A549 (cell line): ENCODE data around the gene CASTOR2. TPM values are rescaled to one million over a fixed set of nuclear protein-coding genes. Genes with fewer than 3 reads are reported as not detected.

Experiments
- ATAC-seq, 2 experiments: fragments of 200-7000 bp in 1 of 2; fragments of >200 bp in 1 of 2; cut with Nextera tagmentation in 1 of 2; cut with Tn5 transposase in 1 of 2; 3 replicates each; pipeline versions ENCODE4 v1.8.0 to v1.9.1; 2018 to 2020; ENCODE audit warnings: mild to moderate bottlenecking in 1 of 2, moderate library complexity in 1 of 2
- CTCF ChIA-PET: fragments of 300-600 bp; sonication (Branson Sonifier 250); formaldehyde crosslinking; extraction: SDS; loops from one replicate; lab custom pipeline; 2021; ENCODE audit warnings: antibody characterized with exemption, inconsistent platforms; lab: Yijun Ruan, JAX
- POLR2A ChIA-PET: fragments of 350-600 bp; formaldehyde crosslinking; extraction: SDS; loops from one replicate; lab custom pipeline; 2021; ENCODE audit warnings: antibody characterized with exemption, inconsistent platforms; lab: Yijun Ruan, JAX
- DNase-seq, 2 experiments: peaks; one replicate each; pipeline versions ENCODE4 v3.0.0 to v3.0.0-alpha.2; 2011 to 2016; ENCODE audit warnings: low read depth in 1 of 2, low spot score in 1 of 2
- FAIRE-seq: peaks from 2 replicates; lab custom pipeline; 2011; peaks lifted over from hg19 to GRCh38; lab: Jason Lieb, UNC
- H3K27ac ChIP-seq, 2 experiments: fragments of >200 bp; sonication (Bioruptor Twin); formaldehyde crosslinking; 3 replicates each; pipeline ENCODE4 v1.5.1; 2016 to 2017
- H3K4me1 ChIP-seq: fragments of >200 bp; sonication (Bioruptor Twin); formaldehyde crosslinking; 3 replicates; pipeline ENCODE4 v1.6.1; 2016
- H3K4me2 ChIP-seq: fragments of >200 bp; sonication (Bioruptor Twin); formaldehyde crosslinking; 3 replicates; pipeline ENCODE4 v1.6.1; 2016
- H3K4me3 ChIP-seq: fragments of >200 bp; sonication (Bioruptor Twin); formaldehyde crosslinking; 3 replicates; pipeline ENCODE4 v1.5.1; 2016
- H3K9me3 ChIP-seq: fragments of >200 bp; sonication (Bioruptor Twin); formaldehyde crosslinking; 3 replicates; pipeline ENCODE4 v1.6.1; 2016
- BHLHE40 ChIP-seq: IDR thresholded peaks from 2 replicates; pipeline ENCODE4 v1.6.1; 2012; ENCODE audit warnings: low read depth, low read length, inconsistent platforms
- CBX2 ChIP-seq: fragments of 200-600 bp; sonication (generic); IDR thresholded peaks from 2 replicates; pipeline ENCODE4 v1.6.1; 2016; ENCODE audit warnings: low read depth, mild to moderate bottlenecking, borderline replicate concordance
- CBX8 ChIP-seq: fragments of 200-600 bp; sonication (generic); IDR thresholded peaks from 2 replicates; pipeline ENCODE4 v1.6.1; 2016
- E2F6 ChIP-seq: IDR thresholded peaks from 2 replicates; pipeline ENCODE4 v1.6.1; 2012; ENCODE audit warnings: low read depth, borderline replicate concordance
- EHMT2 ChIP-seq: fragments of 200-600 bp; sonication (generic); IDR thresholded peaks from 2 replicates; pipeline ENCODE4 v1.6.1; 2016; ENCODE audit warnings: antibody characterized with exemption, low read depth, mild to moderate bottlenecking, moderate library complexity
- EP300 ChIP-seq, 2 experiments: fragments of >200 bp; sonication (Bioruptor Twin); formaldehyde crosslinking; IDR thresholded peaks; 2 replicates in 1 of 2; 3 replicates in 1 of 2; pipeline ENCODE4 v1.6.1; 2016 to 2017
- ESRRA ChIP-seq: fragments of 150-350 bp; IDR thresholded peaks from 2 replicates; pipeline ENCODE4 v1.6.1; 2014; ENCODE audit warnings: mild to moderate bottlenecking, low read length, borderline replicate concordance
- FOXS1 ChIP-seq: fragments of 250-450 bp; sonication (Bioruptor Pico); IDR thresholded peaks from 2 replicates; pipeline ENCODE4 v1.5.0; 2020; ENCODE audit warnings: mild to moderate bottlenecking, moderate library complexity
- GATA3 ChIP-seq: IDR thresholded peaks from 2 replicates; pipeline ENCODE4 v1.6.1; 2012; ENCODE audit warnings: borderline replicate concordance
- HMGXB4 ChIP-seq: fragments of 250-450 bp; sonication (Bioruptor Pico); IDR thresholded peaks from 2 replicates; pipeline ENCODE4 v1.5.0; 2021; ENCODE audit warnings: mild to moderate bottlenecking, moderate library complexity, borderline replicate concordance
- HOXA7 ChIP-seq: fragments of 250-450 bp; sonication (Bioruptor Pico); IDR thresholded peaks from 2 replicates; pipeline ENCODE4 v1.5.0; 2020; ENCODE audit warnings: mild to moderate bottlenecking, moderate library complexity
- JUN ChIP-seq, 2 experiments: fragments of >200 bp; sonication (Bioruptor Twin); formaldehyde crosslinking; IDR thresholded peaks; 2 replicates in 1 of 2; 3 replicates in 1 of 2; pipeline ENCODE4 v1.6.1; 2016 to 2017
- JUNB ChIP-seq: fragments of >200 bp; sonication (Bioruptor Twin); formaldehyde crosslinking; IDR thresholded peaks from 2 replicates; pipeline ENCODE4 v1.6.1; 2016
- KDM1A ChIP-seq: fragments of 200-600 bp; sonication (generic); IDR thresholded peaks from 2 replicates; pipeline ENCODE4 v1.6.1; 2016; ENCODE audit warnings: low read depth, mild to moderate bottlenecking
- MAFK ChIP-seq: fragments of 450-650 bp; IDR thresholded peaks from 2 replicates; pipeline ENCODE4 v1.6.1; 2014; ENCODE audit not compliant: partially characterized antibody
- MAX ChIP-seq: IDR thresholded peaks from 2 replicates; pipeline ENCODE4 v1.6.1; 2012
- MAZ ChIP-seq: fragments of 150-350 bp; IDR thresholded peaks from 2 replicates; pipeline ENCODE4 v1.6.1; 2014; ENCODE audit warnings: antibody characterized with exemption, low read depth, low read length, borderline replicate concordance
- MYC ChIP-seq: IDR thresholded peaks from 2 replicates; pipeline ENCODE4 v1.6.1; 2012; ENCODE audit warnings: mild to moderate bottlenecking, inconsistent platforms, low read length, improper control_type of control experiment, borderline replicate concordance
- PHF8 ChIP-seq: fragments of 200-600 bp; sonication (generic); IDR thresholded peaks from 2 replicates; pipeline ENCODE4 v1.6.1; 2016; ENCODE audit warnings: low read depth, mild to moderate bottlenecking, antibody characterized with exemption, moderate library complexity, borderline replicate concordance
- RAD21 ChIP-seq, 2 experiments: fragments of >200 bp in 1 of 2; sonication (Bioruptor Twin) in 1 of 2; formaldehyde crosslinking in 1 of 2; IDR thresholded peaks in 1 of 2; conservative IDR thresholded peaks in 1 of 2; 2 replicates in 1 of 2; 3 replicates in 1 of 2; pipeline ENCODE4 v1.6.1; 2012 to 2018; ENCODE audit warnings: inconsistent platforms in 1 of 2
- RARB ChIP-seq: fragments of 250-450 bp; sonication (Bioruptor Pico); IDR thresholded peaks from 2 replicates; pipeline ENCODE4 v1.8.0; 2021; ENCODE audit warnings: mild to moderate bottlenecking, moderate library complexity
- RNF2 ChIP-seq: fragments of 200-600 bp; sonication (generic); IDR thresholded peaks from 2 replicates; pipeline ENCODE4 v1.6.1; 2016; ENCODE audit warnings: low read depth, mild to moderate bottlenecking, antibody characterized with exemption, moderate library complexity, borderline replicate concordance
- SREBF2 ChIP-seq: fragments of 450-650 bp; IDR thresholded peaks from 2 replicates; pipeline ENCODE4 v1.6.1; 2014; ENCODE audit warnings: mild to moderate bottlenecking, moderate library complexity
- ZC3H11A ChIP-seq: fragments of 450-650 bp; IDR thresholded peaks from 2 replicates; pipeline ENCODE4 v1.6.1; 2014; ENCODE audit warnings: antibody characterized with exemption, mild to moderate bottlenecking
- ZFP36 ChIP-seq: fragments of 450-650 bp; IDR thresholded peaks from 2 replicates; pipeline ENCODE4 v1.6.1; 2014; ENCODE audit warnings: borderline replicate concordance; ENCODE audit not compliant: partially characterized antibody
- ZSCAN20 ChIP-seq: fragments of 250-450 bp; sonication (Bioruptor Pico); IDR thresholded peaks from 2 replicates; pipeline ENCODE4 v1.8.0; 2022; ENCODE audit warnings: mild to moderate bottlenecking, moderate library complexity
- WGBS: methylation state at CpG from one replicate; pipeline ENCODE4 v1.1.6; 2017; ENCODE audit errors: missing lambda C conversion rate; 5-methylcytosine and 5-hydroxymethylcytosine counted together
- polyA plus RNA-seq, 4 experiments: library from polyadenylated mRNA; depleted of rRNA in 3 of 4; stranded (reverse); fragments of >200 nt; fragmentation: RNase III in 1 of 4; extraction: RNeasy Plus Mini Kit Qiagen cat#74134 plus additional on column Dnase treatment in 1 of 4; gene quantifications; 2 replicates in 3 of 4; 3 replicates in 1 of 4; pipeline ENCODE4 v1.2.3, GENCODE V29; 2011 to 2017

Gene CASTOR2
- polyA plus RNA-seq, 2 of the 4 experiments (the other 2 are of a cell fraction): 5.2 to 6.0 TPM

- POLR2A ChIA-PET: no interaction called here
- TF ChIP-seq ZFP36: peak; percentile 88
- no peak for TF ChIP-seq SREBF2
- no peak for TF ChIP-seq ZSCAN20
- TF ChIP-seq, all 56 proteins: peak for 1
- Histone ChIP-seq H3K4me1 (no peaks in the 10 kb centered on the region), H3K4me3 (no peak overlapping the region), H3K9me3 (no peaks in the 10 kb centered on the region), H3K4me2 (no peak overlapping the region), H3K27ac (no peak overlapping the region)
- CTCF ChIA-PET: no interaction called here
- ATAC-seq (no peak), DNase-seq (no peak), FAIRE-seq (no peak)
- 97% methylated on average over 2 of the region's 2 CpGs for WGBS
Observed at GRCh38 chr7:75010036-75010435, 45.5 kb downstream of the CASTOR2 start.

- TF ChIP-seq RAD21 (conservative IDR thresholded peaks at IDR 0.05 in 1 of 2, IDR thresholded peaks at IDR 0.05 in 1 of 2) (no peak), E2F6 (no peak), ESRRA (no peak), JUNB (no peak), CBX8 (no peak), JUN (IDR thresholded peaks at IDR 0.05) (no peak), ZSCAN20 (no peak), HOXA7 (CRISPR knock-in tag) (no peak), MAFK (no peak), KDM1A (no peak)
- no peak overlapping the region for H3K27ac ChIP-seq
- H3K4me1 ChIP-seq: no peaks in the 10 kb centered on the region
- ChIA-PET CTCF (interaction anchor here (1.2 kb wide), 1 partner anchor 11 kb away, joined by 3 read pairs; no protein-coding TSS in a partner anchor), POLR2A (no interaction called here)
- ATAC-seq (no peak), FAIRE-seq (no peak), DNase-seq (no peak)
- WGBS: 92% methylated on average over 18 of the region's 18 CpGs
- H3K4me2 ChIP-seq: no peak overlapping the region
- no peak overlapping the region for H3K4me3 ChIP-seq
- no peaks in the 10 kb centered on the region for H3K9me3 ChIP-seq
Observed at GRCh38 chr7:75017832-75018231, 53.3 kb downstream of the CASTOR2 start.

GRCh38 chr7:75018570-75019364 lies 54.3 kb downstream of the CASTOR2 start:
- Histone ChIP-seq H3K4me3 (no peak overlapping the region), H3K4me1 (no peaks in the 10 kb centered on the region), H3K27ac (no peak overlapping the region), H3K4me2 (no peak overlapping the region), H3K9me3 (no peaks in the 10 kb centered on the region)
- POLR2A ChIA-PET: no interaction called here
- FAIRE-seq (no peak), ATAC-seq (no peak), DNase-seq (no peak)
- 92% methylated on average over 10 of the region's 12 CpGs for WGBS
- TF ChIP-seq RNF2 (no peak), RARB (CRISPR knock-in tag) (no peak), FOXS1 (CRISPR knock-in tag) (no peak), MAX (no peak), CBX2 (no peak), PHF8 (no peak), EHMT2 (no peak), GATA3 (no peak), ZSCAN20 (no peak), BHLHE40 (no peak), HOXA7 (CRISPR knock-in tag) (no peak), EP300 (IDR thresholded peaks at IDR 0.05) (no peak), MAZ (no peak), MYC (no peak), HMGXB4 (CRISPR knock-in tag) (no peak), ZC3H11A (no peak)
- CTCF ChIA-PET: interaction anchor here (1.2 kb wide), 1 partner anchor 12 kb away, joined by 3 read pairs; no protein-coding TSS in a partner anchor
